ENCODE data around the gene IL10RB.
A peak's percentile ranks its signal among the peaks of the same experiment; 100 is the strongest.

IL10RB gene

DNA sequence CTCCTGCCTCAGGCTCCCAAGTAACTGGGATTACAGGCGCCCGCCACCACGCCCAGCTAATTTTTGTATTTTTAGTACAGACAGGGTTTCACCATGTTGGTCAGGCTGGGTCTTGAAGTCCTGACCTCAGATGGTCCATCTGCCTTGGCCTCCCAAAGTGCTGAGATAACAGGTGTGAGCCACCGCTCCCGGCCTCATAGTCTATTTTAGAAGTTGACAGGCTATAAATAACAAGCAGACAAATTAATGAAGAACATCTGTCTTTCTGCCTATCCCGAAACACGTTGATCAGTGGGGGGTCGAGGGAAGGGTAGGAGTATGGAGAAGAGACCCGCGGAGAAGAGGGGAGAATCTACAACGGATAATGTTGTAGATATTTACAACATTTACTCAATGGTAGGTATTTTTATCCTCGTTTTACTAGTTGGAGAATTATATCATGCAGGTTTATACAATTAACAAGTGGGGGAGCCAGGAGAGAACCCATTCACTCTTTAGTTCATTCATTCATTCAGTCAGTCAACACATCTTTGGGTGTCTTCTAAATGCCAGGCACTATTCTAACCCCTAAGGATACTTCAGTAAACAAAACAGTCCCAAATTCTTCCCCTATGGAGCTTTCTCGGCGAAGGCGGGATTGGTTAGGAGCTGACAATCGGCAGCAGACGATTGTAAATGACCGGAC lies 36.9 kb upstream of the IL10RB start:
- H3K27ac Mint-ChIP-seq, result no peak overlapping the region

DNA sequence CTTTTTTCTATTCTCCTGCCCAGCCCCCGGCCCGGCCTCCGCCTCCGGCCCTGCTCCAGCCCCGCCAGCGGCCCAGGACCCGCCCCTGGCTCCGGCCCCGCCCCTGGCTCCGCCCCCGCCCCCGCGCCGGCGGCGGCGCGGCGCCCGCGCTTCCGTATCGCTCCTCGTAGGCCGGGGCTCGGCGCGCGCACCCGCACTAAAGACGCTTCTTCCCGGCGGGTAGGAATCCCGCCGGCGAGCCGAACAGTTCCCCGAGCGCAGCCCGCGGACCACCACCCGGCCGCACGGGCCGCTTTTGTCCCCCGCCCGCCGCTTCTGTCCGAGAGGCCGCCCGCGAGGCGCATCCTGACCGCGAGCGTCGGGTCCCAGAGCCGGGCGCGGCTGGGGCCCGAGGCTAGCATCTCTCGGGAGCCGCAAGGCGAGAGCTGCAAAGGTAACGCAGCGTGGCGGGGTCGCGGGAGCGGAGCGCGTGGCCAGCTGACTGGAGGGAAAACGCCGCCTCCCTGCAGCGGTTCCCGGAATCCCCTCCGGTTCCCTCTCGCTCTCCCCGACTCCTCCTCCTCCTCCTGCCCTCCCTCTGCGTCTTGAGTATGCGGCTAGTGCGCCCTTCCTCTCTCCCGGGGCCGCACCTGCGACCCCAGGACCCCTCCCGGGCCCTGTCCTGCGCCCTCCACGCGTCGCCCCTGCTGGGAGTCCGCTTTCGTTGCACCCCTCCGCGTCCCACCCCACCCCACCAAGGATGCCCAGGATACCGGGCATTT lies 36.2 kb upstream of the IL10RB start, which contains the start of gene IFNAR2:
TSS of gene IFNAR2 (plus strand) at position 155 of the 761 bp plus-strand sequence. CDS start 11,985 bp downstream, outside the sequence.
- Mint-ChIP-seq H3K36me3 (ENCODE audit: low read depth) (peaks cover 14% of the 10 kb centered on the region), H3K9me3 (peaks cover 7% of the 10 kb centered on the region), H3K4me3 (peak within 1 kb of the TSS; percentile 86), H3K27ac (no peak within 1 kb of the TSS), H3K4me1 (peaks cover 15% of the 10 kb centered on the region), H3K27me3 (ENCODE audit: low read depth, poor library complexity) (peaks cover 6% of the 10 kb centered on the region)
- TF ChIP-seq, protein P1, sequence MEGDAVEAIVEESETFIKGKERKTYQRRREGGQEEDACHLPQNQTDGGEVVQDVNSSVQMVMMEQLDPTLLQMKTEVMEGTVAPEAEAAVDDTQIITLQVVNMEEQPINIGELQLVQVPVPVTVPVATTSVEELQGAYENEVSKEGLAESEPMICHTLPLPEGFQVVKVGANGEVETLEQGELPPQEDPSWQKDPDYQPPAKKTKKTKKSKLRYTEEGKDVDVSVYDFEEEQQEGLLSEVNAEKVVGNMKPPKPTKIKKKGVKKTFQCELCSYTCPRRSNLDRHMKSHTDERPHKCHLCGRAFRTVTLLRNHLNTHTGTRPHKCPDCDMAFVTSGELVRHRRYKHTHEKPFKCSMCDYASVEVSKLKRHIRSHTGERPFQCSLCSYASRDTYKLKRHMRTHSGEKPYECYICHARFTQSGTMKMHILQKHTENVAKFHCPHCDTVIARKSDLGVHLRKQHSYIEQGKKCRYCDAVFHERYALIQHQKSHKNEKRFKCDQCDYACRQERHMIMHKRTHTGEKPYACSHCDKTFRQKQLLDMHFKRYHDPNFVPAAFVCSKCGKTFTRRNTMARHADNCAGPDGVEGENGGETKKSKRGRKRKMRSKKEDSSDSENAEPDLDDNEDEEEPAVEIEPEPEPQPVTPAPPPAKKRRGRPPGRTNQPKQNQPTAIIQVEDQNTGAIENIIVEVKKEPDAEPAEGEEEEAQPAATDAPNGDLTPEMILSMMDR (IDR thresholded peaks at IDR 0.05), result no peak
- DNase-seq, result peak; percentile 88

More for the DNA sequence above, 36.9 kb upstream of the IL10RB start:
- no peak for DNase-seq
- Mint-ChIP-seq H3K4me1 (peaks cover 15% of the 10 kb centered on the region), H3K27me3 (ENCODE audit: low read depth, poor library complexity) (peaks cover 6% of the 10 kb centered on the region), H3K36me3 (ENCODE audit: low read depth) (peaks cover 8% of the 10 kb centered on the region), H3K9me3 (peaks cover 3% of the 10 kb centered on the region), H3K4me3 (peak overlapping the region; percentile 79)
- TF ChIP-seq, protein P1 (IDR thresholded peaks at IDR 0.05), result no peak

DNA sequence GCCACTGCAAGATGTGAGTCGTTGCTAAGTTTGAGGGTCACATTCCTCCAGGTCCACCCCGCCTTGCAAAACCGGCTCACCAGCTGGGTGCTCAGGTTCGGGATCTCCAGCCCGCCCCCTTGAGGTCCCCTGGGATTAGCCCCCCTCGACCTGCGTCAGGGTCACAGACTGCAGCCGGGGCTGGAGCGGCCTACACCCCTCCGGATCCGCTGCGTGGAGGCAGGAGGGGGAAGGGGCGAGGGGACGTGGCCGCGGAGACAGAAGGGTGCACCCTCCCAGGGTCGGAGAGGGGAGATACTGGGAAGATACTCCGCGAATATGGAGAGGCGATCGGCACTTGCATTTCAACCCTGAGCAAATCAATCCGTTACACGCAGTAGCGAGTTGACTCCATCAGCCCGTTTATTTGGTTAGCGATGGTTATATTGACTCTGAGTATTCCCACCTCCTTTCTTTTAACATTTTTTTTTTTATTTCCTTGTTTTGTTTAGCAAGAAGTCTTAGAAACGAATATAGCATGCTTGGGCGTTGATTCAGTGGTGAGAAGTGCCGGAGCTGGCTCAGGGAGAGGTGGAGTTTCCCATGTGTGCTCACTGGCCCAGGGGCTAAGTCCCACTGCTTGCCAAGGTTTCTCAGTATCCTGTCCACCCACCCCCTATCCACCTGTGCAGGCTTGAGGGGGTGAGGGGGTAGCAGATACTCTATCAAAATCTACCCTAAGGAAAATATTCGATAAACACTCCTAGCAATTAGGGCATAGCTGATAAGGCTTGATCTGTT lies 35.4 kb upstream of the IL10RB start:
- no peak overlapping the region for H3K27ac Mint-ChIP-seq
- H3K4me1 Mint-ChIP-seq, result peaks cover 15% of the 10 kb centered on the region
- peak overlapping the region; percentile 86 for H3K4me3 Mint-ChIP-seq
- H3K36me3 Mint-ChIP-seq (ENCODE audit: low read depth), result peaks cover 14% of the 10 kb centered on the region
- DNase-seq, result peak; percentile 65
- H3K27me3 Mint-ChIP-seq (ENCODE audit: low read depth, poor library complexity), result peaks cover 6% of the 10 kb centered on the region
- peaks cover 7% of the 10 kb centered on the region for H3K9me3 Mint-ChIP-seq
- TF ChIP-seq, protein P1 (IDR thresholded peaks at IDR 0.05), result no peak

DNA sequence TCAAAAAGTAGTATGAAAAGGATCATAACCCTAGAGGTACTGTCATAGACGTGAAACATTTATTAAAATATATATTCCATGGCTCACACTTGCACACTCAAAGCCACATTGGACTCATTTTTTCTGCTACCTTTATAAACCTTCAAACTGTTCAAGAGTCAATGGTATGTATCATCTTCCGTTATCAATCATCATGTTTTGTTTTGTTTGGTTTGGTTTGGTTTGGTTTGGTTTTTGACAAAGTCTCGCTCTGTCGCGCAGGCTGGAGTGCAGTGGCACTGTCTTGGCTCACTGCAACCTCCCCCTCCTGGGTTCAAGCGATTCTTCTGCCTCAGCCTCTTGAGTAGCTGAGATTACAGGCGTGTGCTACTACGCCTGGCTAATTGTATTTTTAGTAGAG lies 34.6 kb upstream of the IL10RB start:
- peaks cover 15% of the 10 kb centered on the region for H3K4me1 Mint-ChIP-seq

DNA sequence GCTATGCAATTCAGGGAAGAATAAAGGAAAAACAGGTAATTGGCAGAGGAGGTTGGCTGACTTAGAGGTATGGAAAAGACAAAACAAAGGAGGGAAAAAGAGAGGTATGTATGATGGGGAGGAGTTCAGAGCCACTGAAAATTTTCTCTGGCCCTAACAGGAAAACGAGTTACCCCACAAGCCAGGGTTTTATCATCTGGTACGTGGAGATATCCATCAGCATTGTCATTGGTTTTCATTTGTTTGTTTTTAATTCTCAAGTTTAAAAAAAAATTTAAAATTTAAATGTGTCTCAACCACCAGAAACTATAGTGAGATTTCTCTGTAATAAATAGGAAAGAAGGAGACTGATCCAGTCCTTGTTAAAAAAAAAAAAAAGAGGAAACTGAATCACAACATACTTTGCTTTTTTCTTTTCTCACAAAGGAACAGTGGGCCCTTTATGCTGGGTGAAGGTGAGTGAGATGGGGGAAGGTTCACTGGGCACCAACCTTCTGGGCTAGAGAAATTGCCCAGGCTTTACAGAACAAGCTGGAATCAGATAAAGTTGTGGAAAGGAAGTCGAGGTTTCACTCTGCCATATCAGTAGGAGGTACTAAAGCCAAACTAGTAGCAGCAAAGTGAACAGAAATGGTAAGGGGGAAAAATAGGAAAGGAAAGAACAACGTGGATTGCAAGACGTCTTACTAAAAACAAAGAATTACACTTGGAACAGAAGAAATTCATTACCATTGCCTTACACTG lies 33.7 kb upstream of the IL10RB start:
- Mint-ChIP-seq H3K4me1 (peaks cover 15% of the 10 kb centered on the region), H3K36me3 (ENCODE audit: low read depth) (peaks cover 28% of the 10 kb centered on the region), H3K27ac (no peak overlapping the region), H3K27me3 (ENCODE audit: low read depth, poor library complexity) (peaks cover 6% of the 10 kb centered on the region), H3K4me3 (no peak overlapping the region), H3K9me3 (peaks cover 15% of the 10 kb centered on the region)
- no peak for DNase-seq
- TF ChIP-seq, protein P1 (IDR thresholded peaks at IDR 0.05), result no peak

More for the DNA sequence above, 34.6 kb upstream of the IL10RB start:
- TF ChIP-seq, protein P1 (IDR thresholded peaks at IDR 0.05), result no peak
- H3K36me3 Mint-ChIP-seq (ENCODE audit: low read depth), result peaks cover 19% of the 10 kb centered on the region
- peaks cover 10% of the 10 kb centered on the region for H3K9me3 Mint-ChIP-seq
- no peak for DNase-seq
- H3K27me3 Mint-ChIP-seq (ENCODE audit: low read depth, poor library complexity), result peaks cover 6% of the 10 kb centered on the region
- no peak overlapping the region for H3K27ac Mint-ChIP-seq
- H3K4me3 Mint-ChIP-seq, result peak overlapping the region; percentile 86

All from nephron progenitor cell (in vitro differentiated cells).